DOHH2 (cell line): ENCODE results near the gene HPS5.

Source experiments
- CTCF ChIP-seq: fragments of 200-600 bp; sonication (generic); IDR thresholded peaks from one replicate; pipeline ENCODE4 v1.5.1; 2014; ENCODE audit warnings: antibody characterized with exemption, mild to moderate bottlenecking, low read depth, low read length; ENCODE audit not compliant: poor library complexity, severe bottlenecking
- EZH2phosphoT487 ChIP-seq: fragments of 200-600 bp; sonication (generic); IDR thresholded peaks from 2 replicates; pipeline ENCODE4 v1.6.1; 2017; ENCODE audit warnings: borderline replicate concordance, mild to moderate bottlenecking, antibody characterized with exemption, low read length, moderate library complexity, mixed read lengths

DNA sequence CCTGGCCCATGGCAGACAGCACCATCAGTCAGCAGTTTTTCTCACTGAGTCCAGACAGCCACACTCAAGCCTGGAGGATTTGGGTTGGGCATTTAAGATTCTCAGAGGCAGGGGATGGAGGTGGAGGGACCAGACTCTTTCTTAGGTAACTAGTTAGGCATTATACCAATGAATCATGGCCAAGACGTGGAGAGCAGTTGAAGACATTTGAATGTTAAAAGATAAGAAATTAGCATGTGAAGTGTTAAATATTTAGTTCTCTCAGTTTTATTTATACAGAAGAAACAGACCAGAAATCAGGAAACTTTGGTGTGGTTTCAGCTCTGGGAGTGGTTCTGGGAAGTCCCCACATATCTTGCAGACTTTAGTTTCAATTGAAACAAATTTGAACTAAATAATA, 10.4 kb upstream of the HPS5 start:
- TF ChIP-seq CTCF (no peak), EZH2phosphoT487 (no peak)
